ENCODE results near the gene PTGFRN. TPM values are rescaled to one million over a fixed set of nuclear protein-coding genes. Genes with fewer than 3 reads are reported as not detected.

The PTGFRN gene
- total and polyA plus RNA-seq, 2 of the 13 experiments (the other 11 are each of a cell fraction or from before 2014, with no cell fraction given) = 3.3 to 11.3 TPM

- H3K27ac ChIP-seq (ENCODE audit: extremely low read length, insufficient read depth, low read length) = no peak overlapping the region
- FAIRE-seq (no peak), ATAC-seq (no peak), DNase-seq (ENCODE audit: low spot score) (no peak)
- no peak overlapping the region for H3K9ac ChIP-seq (ENCODE audit: insufficient read depth, low read depth, low read length)
- H3K4me2 ChIP-seq (ENCODE audit: low read depth, low read length) = no peak overlapping the region
- intact Hi-C loops (cut with micrococcal nuclease; ENCODE audit: unreplicated experiment) (no loop called here), in situ Hi-C loops (cut with HindIII; ENCODE audit: extremely low pct_ligation_motif_present, low pct_unique_long_range_greater_than_20kb) (no loop called here)
- peak; percentile 93 for TF ChIP-seq ZNF317 (CRISPR knock-in tag; IDR thresholded peaks at IDR 0.05)
- TF ChIP-seq, protein P1, sequence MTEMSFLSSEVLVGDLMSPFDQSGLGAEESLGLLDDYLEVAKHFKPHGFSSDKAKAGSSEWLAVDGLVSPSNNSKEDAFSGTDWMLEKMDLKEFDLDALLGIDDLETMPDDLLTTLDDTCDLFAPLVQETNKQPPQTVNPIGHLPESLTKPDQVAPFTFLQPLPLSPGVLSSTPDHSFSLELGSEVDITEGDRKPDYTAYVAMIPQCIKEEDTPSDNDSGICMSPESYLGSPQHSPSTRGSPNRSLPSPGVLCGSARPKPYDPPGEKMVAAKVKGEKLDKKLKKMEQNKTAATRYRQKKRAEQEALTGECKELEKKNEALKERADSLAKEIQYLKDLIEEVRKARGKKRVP (CRISPR knock-in tag; IDR thresholded peaks at IDR 0.05) = no peak
- TF ChIP-seq SMAD9 (CRISPR knock-in tag; IDR thresholded peaks at IDR 0.05) = no peak
- TF ChIP-seq, protein P2, sequence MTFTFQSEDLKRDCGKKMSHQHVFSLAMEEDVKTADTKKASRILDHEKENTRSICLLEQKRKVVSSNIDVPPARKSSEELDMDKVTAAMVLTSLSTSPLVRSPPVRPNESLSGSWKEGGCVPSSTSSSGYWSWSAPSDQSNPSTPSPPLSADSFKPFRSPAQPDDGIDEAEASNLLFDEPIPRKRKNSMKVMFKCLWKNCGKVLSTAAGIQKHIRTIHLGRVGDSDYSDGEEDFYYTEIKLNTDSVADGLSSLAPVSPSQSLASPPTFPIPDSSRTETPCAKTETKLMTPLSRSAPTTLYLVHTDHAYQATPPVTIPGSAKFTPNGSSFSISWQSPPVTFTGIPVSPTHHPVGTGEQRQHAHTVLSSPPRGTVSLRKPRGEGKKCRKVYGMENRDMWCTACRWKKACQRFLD (CRISPR knock-in tag; IDR thresholded peaks at IDR 0.05; ENCODE audit: borderline replicate concordance) = no peak
- TF ChIP-seq, protein P3, sequence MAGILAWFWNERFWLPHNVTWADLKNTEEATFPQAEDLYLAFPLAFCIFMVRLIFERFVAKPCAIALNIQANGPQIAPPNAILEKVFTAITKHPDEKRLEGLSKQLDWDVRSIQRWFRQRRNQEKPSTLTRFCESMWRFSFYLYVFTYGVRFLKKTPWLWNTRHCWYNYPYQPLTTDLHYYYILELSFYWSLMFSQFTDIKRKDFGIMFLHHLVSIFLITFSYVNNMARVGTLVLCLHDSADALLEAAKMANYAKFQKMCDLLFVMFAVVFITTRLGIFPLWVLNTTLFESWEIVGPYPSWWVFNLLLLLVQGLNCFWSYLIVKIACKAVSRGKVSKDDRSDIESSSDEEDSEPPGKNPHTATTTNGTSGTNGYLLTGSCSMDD (CRISPR knock-in tag; IDR thresholded peaks at IDR 0.05) = no peak
- no peak for TF ChIP-seq HOXA5 (CRISPR knock-in tag; IDR thresholded peaks at IDR 0.05)
- TF ChIP-seq THRA (CRISPR knock-in tag; IDR thresholded peaks at IDR 0.05; ENCODE audit: borderline replicate concordance) = no peak
- no peaks in the 10 kb centered on the region for H3K79me2 ChIP-seq (ENCODE audit: insufficient read depth, low read length)
- ChIA-PET POLR2A (no interaction called here), CTCF (ENCODE audit: low intra/inter-chr PET ratio, low total read pairs) (no interaction called here)
- no TSS peak for BruUV-seq (replicated peaks)
- no peaks in the 10 kb centered on the region; the same call in 1 of the 2 replicates for H3K9me3 ChIP-seq (ENCODE audit: low read length)
- H3K27me3 ChIP-seq (ENCODE audit: control insufficient read depth in 1 of 2, insufficient read depth in 2 of 2, low read length in 2 of 2) = no peaks in the 10 kb centered on the region
- 6% methylated on average over 1 of the region's 1 CpG for WGBS (ENCODE audit: low lambda C conversion rate)
- no peaks in the 10 kb centered on the region for H4K20me1 ChIP-seq (ENCODE audit: insufficient read depth, low read length)
- H3K36me3 ChIP-seq (replicated peaks in 1 of 2; ENCODE audit: control insufficient read depth in 1 of 2, insufficient read depth in 2 of 2, low read length in 2 of 2) = no peaks in the 10 kb centered on the region
- no peak overlapping the region for H2AFZ ChIP-seq (ENCODE audit: low read length)
- no peaks in the 10 kb centered on the region for H3K4me1 ChIP-seq (ENCODE audit: insufficient read depth, low read length)
- no peak overlapping the region for H3K4me3 ChIP-seq (replicated peaks in 1 of 3; ENCODE audit: insufficient read depth in 1 of 3, low read depth in 2 of 3, low read length in 3 of 3)
These were observed 14.6 kb upstream of the PTGFRN start for GRCh38 chr1:116895073-116895472.

Measured in HepG2 (cell line).